HFF-Myc (cell line): Measurements from ENCODE around the gene ADK.

Experiments used
- DNase-seq: peaks from one replicate; pipeline ENCODE4 v3.0.0-alpha.2; 2011; ENCODE audit warnings: low read depth; ENCODE audit errors: extremely low read depth
- H3K4me3 ChIP-seq: replicated peaks from 2 replicates; pipeline ENCODE4 v1.5.1; 2011; ENCODE audit warnings: low read depth, mild to moderate bottlenecking, control low read depth, low read length
- CTCF ChIP-seq: IDR thresholded peaks from 2 replicates; pipeline ENCODE4 v1.5.1; 2012; ENCODE audit warnings: mild to moderate bottlenecking, low read depth, low read length, control low read depth; ENCODE audit errors: missing control alignments

The ADK gene

GRCh38 chr10:74167443-74167842 lies 16.4 kb downstream of the ADK start:
- no peak overlapping the region for H3K4me3 ChIP-seq
- TF ChIP-seq CTCF, result no peak

GRCh38 chr10:74171625-74172024 lies 20.6 kb downstream of the ADK start:
- no peak for DNase-seq
- no peak overlapping the region for H3K4me3 ChIP-seq
- TF ChIP-seq CTCF, result no peak

More at GRCh38 chr10:74167443-74167842, 16.4 kb downstream of the ADK start:
- DNase-seq, result no peak

- TF ChIP-seq CTCF, result no peak
- no peak overlapping the region for H3K4me3 ChIP-seq
- no peak for DNase-seq
Observed at GRCh38 chr10:74174521-74174920, 23.5 kb downstream of the ADK start.

- no peak for TF ChIP-seq CTCF
- H3K4me3 ChIP-seq, result peak overlapping the region; percentile 75
- no peak for DNase-seq
Observed at GRCh38 chr10:74175510-74176379, 24.7 kb downstream of the ADK start.

- peak; percentile 87 for DNase-seq
- TF ChIP-seq CTCF, result no peak
- H3K4me3 ChIP-seq, result peak overlapping the region; percentile 75
Observed at GRCh38 chr10:74176380-74177139, 25.5 kb downstream of the ADK start.

GRCh38 chr10:74177140-74177677 lies 26.2 kb downstream of the ADK start:
- TF ChIP-seq CTCF, result no peak
- DNase-seq, result no peak
- H3K4me3 ChIP-seq, result peak overlapping the region; percentile 75
